Cerebellar cortex (tissue), 1 donor: ENCODE data around the gene GABRR2.

Experiments used
- DNase-seq: peaks from one replicate; pipeline ENCODE4 v3.0.0-alpha.2; 2015; ENCODE audit warnings: low spot score

The GABRR2 gene

DNA sequence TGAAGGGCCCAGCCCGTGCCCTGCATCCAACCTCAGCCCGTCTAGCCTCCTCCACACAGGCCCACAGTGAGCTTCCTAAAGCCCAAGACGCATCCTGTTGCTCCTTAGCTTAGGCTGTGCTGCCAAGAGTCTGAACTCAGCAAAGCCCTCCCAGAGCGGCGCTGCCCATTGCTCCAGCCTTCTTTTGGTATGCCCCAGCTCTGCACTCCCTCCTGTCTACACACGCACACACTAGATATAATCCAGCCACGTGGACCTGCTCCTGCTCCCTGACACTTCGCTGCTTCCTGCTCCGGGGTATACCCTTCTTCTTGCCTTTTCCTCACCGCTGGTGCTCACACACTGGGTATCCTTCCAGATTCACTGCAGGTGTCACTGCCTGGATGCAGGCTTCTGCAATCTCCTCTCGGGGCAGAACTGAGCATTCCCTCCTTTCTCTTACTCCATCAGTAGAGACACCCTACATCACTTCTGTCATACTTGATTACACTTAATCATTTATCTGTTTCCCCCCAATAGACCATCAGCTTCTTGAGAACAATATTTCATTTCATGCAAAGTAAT lies 23.8 kb downstream of the GABRR2 start:
- DNase-seq = no peak

DNA sequence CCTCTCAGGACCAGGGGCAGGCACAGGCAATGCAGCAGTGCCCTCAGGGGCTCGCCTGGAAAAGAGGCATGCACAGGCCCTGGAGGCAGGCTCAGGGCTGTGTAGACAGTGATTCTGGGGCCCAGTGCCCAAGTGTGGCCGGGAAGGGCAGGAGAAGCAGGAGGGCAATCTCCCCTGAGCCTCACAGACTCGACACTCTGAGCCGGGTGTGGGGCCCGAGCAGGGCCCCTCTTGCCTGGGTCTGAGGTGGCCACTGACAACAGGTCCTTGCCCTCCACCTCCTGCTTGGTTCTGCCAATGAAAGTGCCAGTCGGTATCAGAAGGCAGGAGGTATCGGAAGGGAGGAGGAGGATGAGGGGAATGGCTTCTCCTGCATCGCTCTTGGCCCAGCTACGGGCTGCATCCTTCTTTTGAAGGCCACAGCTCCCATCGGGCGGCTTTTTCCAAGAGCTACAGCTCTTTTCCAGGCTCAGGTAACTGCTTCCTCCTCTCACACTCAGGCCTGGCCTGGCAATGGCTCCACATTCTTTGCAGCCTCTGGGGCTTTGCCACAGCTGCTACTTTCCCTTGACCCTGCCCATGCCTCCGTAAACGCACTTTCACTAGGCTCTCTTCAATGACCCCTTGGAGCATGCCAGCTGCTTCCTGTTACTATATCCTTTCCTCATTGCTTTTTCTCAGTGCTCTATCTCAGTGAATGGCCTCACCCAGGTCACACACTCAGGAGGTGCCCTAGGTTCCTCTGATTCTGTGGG lies 24.5 kb downstream of the GABRR2 start:
- DNase-seq = no peak

DNA sequence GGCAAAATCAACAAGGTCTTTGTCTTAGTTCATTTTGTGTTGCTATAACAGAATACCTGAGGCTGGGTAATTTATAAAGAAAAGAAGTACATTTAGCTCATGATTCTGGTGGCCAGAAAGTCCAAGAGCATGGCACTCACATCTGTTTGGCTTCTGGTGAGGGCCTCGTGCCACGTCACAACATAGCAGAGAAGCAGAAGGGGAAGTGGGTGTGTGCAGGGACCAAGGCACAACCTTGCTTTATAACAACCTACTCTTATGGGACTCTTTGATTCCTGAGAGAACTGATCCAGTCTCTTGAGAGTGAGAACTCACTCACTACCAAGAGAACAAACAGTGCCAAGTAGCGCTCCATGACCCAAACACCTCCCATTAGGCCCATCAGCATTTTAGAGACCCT lies 25.4 kb downstream of the GABRR2 start:
- DNase-seq = no peak

- no peak for DNase-seq
Observed at GRCh38 chr6:89287351-89288028, 27.6 kb downstream of the GABRR2 start.

GRCh38 chr6:89286516-89286915 lies 28.6 kb downstream of the GABRR2 start:
- DNase-seq = no peak

DNA sequence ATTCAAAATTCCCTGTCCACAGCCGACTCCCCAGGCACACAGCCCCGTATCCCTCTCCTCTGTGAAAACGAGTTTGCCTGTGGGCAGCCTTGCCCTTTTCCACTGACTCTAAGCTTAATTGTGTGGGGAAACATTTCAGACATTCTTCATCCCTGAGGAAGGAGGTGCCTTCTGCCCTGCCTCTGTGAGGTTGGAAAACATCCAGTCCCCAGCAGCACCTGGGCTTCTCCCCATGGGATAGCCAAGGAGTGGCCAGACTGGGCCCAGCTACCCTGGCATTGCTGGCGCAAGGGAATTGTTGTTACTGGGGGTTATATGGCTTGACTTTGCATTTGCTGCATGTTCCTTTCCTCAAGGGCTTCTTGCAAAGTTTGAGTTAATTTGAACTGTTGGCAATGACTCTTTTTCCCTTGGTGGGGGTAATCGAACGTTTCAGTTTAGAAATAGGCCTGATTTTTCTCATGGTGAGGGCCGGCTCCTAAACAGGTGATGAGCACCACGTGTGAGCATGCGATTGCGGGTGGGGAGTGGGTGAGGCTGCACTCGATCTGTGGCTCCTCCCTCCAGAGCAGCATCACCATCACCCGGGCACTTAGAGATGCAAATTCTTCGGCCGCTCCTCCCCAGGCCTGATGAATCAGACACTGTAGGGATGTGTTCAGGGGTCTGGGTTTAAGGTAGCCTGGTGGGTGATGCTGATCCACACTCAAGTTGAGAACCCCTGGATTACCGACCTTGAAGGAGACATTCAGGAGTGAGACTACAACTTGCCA lies 29.9 kb downstream of the GABRR2 start:
- DNase-seq = no peak

DNA sequence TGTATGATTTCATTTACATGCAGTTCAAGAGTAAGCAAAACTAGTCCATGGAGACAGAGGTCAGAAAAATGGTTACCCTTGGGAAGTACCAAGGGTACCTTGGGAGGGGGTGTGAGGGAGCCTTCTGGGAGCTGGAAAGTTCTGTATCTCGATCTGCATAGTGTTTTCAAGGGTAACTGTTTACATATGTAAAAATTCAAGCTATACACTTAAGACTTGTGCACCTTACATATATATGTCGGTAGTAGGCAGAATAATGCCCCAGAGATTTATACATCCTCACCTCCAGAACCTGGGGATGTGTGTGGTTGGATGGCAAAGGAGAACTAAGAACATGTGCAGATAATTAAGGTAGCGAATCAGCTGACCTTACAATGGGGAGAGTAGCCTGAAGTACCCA lies 31.0 kb downstream of the GABRR2 start:
- no peak for DNase-seq

DNA sequence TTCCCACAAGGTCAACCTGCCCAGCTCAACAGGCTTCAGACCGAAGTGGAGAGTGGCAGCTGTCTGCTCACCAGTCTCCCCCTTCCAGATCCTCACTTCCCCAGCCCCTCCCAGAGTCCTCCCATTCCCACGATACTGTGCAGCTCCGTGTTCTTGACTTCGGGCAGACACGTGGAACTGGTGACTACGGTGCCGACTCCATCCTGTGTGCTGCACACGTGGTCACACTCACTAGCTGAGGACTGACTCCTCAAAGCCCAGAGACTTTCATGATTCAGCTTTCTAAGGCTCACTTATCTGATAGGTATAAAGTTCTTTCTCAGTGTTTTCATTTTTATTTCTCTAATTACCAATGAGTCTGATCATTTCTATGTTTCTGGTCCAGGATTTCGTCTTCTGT lies 32.4 kb downstream of the GABRR2 start:
- DNase-seq = no peak

DNA sequence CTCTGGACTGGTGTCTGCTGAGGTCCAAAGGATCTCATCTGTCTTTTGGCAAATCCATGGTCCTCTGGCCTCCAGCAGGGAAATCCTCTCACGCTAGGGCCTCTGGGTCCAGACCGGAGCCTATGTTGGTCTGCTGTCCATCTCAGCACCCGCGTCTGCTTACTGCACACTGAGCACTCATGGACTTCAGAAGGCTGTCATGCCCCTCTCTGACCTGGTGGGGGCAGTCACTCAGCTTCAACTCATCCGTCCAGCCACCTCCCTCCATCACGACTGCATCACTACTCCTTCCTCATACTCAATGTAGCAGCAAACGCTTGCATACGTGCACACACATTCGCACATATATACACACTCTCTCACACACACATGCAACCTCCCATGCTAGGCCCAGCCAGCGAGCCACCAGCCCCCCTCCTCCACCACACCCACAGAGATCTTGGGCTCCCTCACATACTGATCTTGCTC lies 33.3 kb downstream of the GABRR2 start:
- peak; percentile 27 for DNase-seq

DNA sequence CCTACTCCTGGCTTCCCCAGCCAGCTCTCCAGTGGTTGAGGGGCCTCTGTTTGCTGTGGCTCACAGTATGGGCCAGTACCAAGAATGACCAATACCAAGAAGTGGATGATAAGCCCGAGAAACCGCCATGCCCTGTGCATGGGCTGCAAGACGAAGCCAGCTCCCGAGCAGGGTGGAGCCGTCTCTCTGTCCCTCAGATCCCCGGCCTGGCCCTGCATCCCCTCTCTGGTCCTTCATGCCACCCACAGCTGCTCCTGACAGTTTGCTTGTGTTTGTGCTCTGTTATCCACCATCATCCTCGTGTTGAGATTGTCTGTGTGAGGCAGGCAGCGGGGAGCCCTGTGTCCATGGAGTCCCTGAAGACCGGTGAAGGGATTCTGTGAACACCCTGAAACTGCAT lies 36.1 kb downstream of the GABRR2 start:
- DNase-seq = no peak

GRCh38 chr6:89275900-89276299 lies 39.2 kb downstream of the GABRR2 start:
- no peak for DNase-seq

- no peak for DNase-seq
Observed at GRCh38 chr6:89273816-89274215, 41.3 kb downstream of the GABRR2 start.

- DNase-seq = no peak
Observed at GRCh38 chr6:89272596-89272995, 42.5 kb downstream of the GABRR2 start.

DNA sequence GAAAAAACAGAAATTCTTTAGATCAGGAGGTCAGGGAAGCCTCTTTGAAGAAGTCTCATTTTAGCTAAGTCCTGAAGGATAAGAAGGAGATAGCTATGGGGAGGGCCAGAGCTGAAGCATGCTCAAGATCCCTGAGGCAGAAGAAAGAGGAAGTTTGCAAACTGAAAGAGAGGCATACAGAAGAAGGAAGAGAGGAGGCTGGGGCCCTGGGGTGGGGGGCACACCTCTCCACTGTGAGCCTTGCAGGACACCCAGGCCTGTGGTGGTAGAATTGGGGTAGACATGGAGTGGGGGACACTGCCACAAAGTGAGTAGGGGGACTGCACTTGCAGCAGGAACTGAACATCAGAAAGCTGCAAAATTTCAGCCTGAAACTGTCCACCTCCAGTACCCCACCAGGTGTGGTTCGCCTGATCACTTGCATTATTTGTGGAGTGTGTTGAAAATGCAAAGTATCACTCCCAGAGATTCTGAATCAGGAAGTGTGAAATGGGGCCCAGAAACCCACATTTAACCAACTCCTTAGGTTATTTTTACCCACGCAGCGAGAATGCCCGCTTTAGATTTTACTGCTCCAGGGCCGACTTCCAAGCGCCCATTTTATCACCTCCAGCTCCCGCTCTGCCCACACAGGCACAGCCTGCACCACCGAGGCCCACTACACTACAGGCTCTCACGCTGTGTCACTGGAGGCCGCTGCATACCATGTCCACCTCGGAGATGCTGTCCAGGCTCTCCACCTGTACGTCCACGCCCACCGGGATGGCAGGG lies 44.0 kb downstream of the GABRR2 start:
- DNase-seq = no peak

- DNase-seq = no peak
Observed at GRCh38 chr6:89269981-89270380, 45.1 kb downstream of the GABRR2 start.

GRCh38 chr6:89269252-89269651 lies 45.8 kb downstream of the GABRR2 start:
- no peak for DNase-seq

GRCh38 chr6:89268776-89269175 lies 46.3 kb downstream of the GABRR2 start:
- no peak for DNase-seq

GRCh38 chr6:89267918-89268317 lies 47.2 kb downstream of the GABRR2 start:
- DNase-seq = no peak

DNA sequence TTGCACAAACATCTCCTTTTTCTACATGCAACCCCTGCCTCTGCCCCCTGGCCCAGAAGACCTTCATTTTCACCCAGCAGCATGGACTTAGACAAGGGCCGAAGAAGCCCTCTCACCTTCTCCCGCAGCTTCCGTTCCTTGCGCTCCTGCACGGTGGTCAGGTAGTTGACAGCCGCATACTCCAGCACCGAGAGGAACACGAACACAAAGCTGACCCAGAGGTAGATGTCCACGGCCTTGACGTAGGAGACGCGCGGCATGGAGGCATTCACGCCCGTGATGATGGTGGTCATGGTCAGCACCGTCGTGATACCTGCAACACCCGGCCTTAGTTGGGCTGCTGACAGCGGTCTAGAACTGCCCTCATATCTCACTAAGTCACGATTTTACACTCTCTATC lies 50.8 kb downstream of the GABRR2 start:
- DNase-seq = no peak

GRCh38 chr6:89260832-89261231 lies 54.3 kb downstream of the GABRR2 start:
- DNase-seq = peak; percentile 17

GRCh38 chr6:89260310-89260709 lies 54.8 kb downstream of the GABRR2 start:
- no peak for DNase-seq

DNA sequence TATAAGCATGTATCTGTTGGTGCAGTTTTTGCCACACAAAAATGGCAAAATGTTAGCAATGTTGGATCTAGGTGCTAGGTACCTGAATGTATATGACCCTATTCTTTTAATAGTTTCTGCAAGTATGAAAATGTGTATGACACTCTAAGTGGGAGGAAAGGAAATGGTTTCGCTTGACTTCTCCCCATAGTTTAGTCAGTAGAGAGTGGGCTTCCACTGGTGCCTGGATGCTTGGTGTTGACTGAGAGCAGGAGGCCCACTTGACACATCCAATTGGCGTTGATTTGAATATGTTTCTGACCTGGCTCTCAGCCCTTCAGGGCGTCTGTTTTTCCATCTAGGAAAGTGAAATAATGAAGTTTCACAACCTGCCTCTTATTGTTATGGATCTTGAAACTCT lies 56.2 kb downstream of the GABRR2 start:
- no peak for DNase-seq
